GM12878 (cell line): ENCODE results near the gene ZNF484. TPM values are rescaled to one million over a fixed set of nuclear protein-coding genes. Genes with fewer than 3 reads are reported as not detected.

Experiments used
- ATAC-seq: fragments of 200-7000 bp; cut with Tn5 transposase; 3 replicates; pipeline ENCODE4 v1.9.1; 2020; ENCODE audit warnings: mild to moderate bottlenecking, moderate library complexity
- BruUV-seq: library from RNA; stranded (reverse); fragments of 400-500 nt; replicated peaks from 2 replicates; lab custom pipeline; 2021; lab: Mats Ljungman, UMichigan
- CTCF ChIA-PET: fragments of 300-600 bp; sonication (Branson Sonifier 250); formaldehyde crosslinking; extraction: SDS; loops from one replicate; lab custom pipeline; 2021; ENCODE audit warnings: inconsistent platforms; lab: Yijun Ruan, JAX
- POLR2A ChIA-PET: fragments of 350-600 bp; formaldehyde crosslinking; extraction: SDS; loops from one replicate; lab custom pipeline; 2021; ENCODE audit warnings: inconsistent platforms; lab: Charles Lee
- RAD21 ChIA-PET: fragments of 300-600 bp; sonication (Branson Sonifier 250); formaldehyde crosslinking; loops from one replicate; lab custom pipeline; 2023; ENCODE audit warnings: antibody characterized with exemption; ENCODE audit not compliant: unreplicated experiment; lab: Charles Lee
- SMC1A ChIA-PET: fragments of 300-600 bp; sonication (Branson Sonifier 250); formaldehyde crosslinking; loops from one replicate; lab custom pipeline; 2023; ENCODE audit not compliant: unreplicated experiment, uncharacterized antibody; lab: Charles Lee
- DNase-seq: peaks from one replicate; pipeline ENCODE4 v3.0.0-alpha.2; 2011; ENCODE audit warnings: low read depth, low spot score
- FAIRE-seq: peaks from 3 replicates; lab custom pipeline; 2011; peaks lifted over from hg19 to GRCh38; lab: Jason Lieb, UNC
- H2AFZ ChIP-seq: 2 replicates; pipeline ENCODE4 v1.6.0; 2011; ENCODE audit warnings: low read depth, low read length, control low read depth; ENCODE audit not compliant: control insufficient read depth
- H3K27ac ChIP-seq: 2 replicates; pipeline ENCODE4 v1.5.1; 2011; ENCODE audit warnings: control low read depth; ENCODE audit not compliant: control insufficient read depth, insufficient read depth
- H3K27me3 ChIP-seq, 2 experiments: replicated peaks in 1 of 2; 2 replicates each; pipeline versions ENCODE4 v1.6.0 to v1.6.1; 2011; ENCODE audit warnings: low read length in 1 of 2; ENCODE audit not compliant: control insufficient read depth in 2 of 2, insufficient read depth in 2 of 2
- H3K36me3 ChIP-seq, 2 experiments: 2 replicates each; pipeline ENCODE4 v1.5.1; 2011; ENCODE audit warnings: low read length in 1 of 2; ENCODE audit not compliant: control insufficient read depth in 2 of 2, insufficient read depth in 2 of 2
- H3K4me1 ChIP-seq: 2 replicates; pipeline ENCODE4 v1.6.1; 2011; ENCODE audit warnings: mild to moderate bottlenecking, low read length, moderate library complexity, mixed read lengths; ENCODE audit not compliant: control insufficient read depth, insufficient read depth
- H3K4me2 ChIP-seq: 2 replicates; pipeline ENCODE4 v1.6.0; 2011; ENCODE audit warnings: control low read depth; ENCODE audit not compliant: control insufficient read depth, insufficient read depth
- H3K4me3 ChIP-seq: fragments of 200-600 bp; sonication (generic); 2 replicates; pipeline ENCODE4 v1.5.1; 2016
- H3K79me2 ChIP-seq: 2 replicates; pipeline ENCODE4 v1.6.0; 2011; ENCODE audit warnings: low read length; ENCODE audit not compliant: control insufficient read depth, insufficient read depth
- H3K9ac ChIP-seq: 2 replicates; pipeline ENCODE4 v1.8.0; 2011; ENCODE audit warnings: low read length, control low read depth, mixed read lengths; ENCODE audit not compliant: control insufficient read depth, insufficient read depth
- H3K9me3 ChIP-seq: replicated peaks from 3 replicates; pipeline ENCODE4 v1.5.1; 2011; ENCODE audit warnings: mild to moderate bottlenecking, low read length; ENCODE audit not compliant: control insufficient read depth, insufficient read depth
- H4K20me1 ChIP-seq: 2 replicates; pipeline ENCODE4 v1.6.0; 2011; ENCODE audit not compliant: control insufficient read depth, insufficient read depth
- ATF7 ChIP-seq: fragments of 450-650 bp; IDR thresholded peaks from 2 replicates; pipeline ENCODE4 v1.6.1; 2016; ENCODE audit warnings: low read depth, mild to moderate bottlenecking
- CTCF ChIP-seq, 3 experiments: IDR thresholded peaks in 2 of 3; conservative IDR thresholded peaks in 1 of 3; 2 replicates each; pipeline ENCODE4 v1.5.1; 2011; ENCODE audit warnings: low read depth in 3 of 3, low read length in 3 of 3, mild to moderate bottlenecking in 3 of 3, control low read depth in 2 of 3, moderate library complexity in 2 of 3, inconsistent platforms in 1 of 3, mixed read lengths in 1 of 3; ENCODE audit not compliant: control insufficient read depth in 2 of 3, insufficient read depth in 1 of 3; ENCODE audit errors: extremely low read depth in 1 of 3
- KLF5 ChIP-seq: fragments of 450-650 bp; IDR thresholded peaks from 2 replicates; pipeline ENCODE4 v1.6.1; 2014; ENCODE audit warnings: mild to moderate bottlenecking; ENCODE audit not compliant: partially characterized antibody
- MTA3 ChIP-seq: IDR thresholded peaks from 2 replicates; pipeline ENCODE4 v1.6.1; 2012; ENCODE audit warnings: low read length, inconsistent platforms, borderline replicate concordance
- NKRF ChIP-seq: fragments of 450-650 bp; conservative IDR thresholded peaks from 2 replicates; pipeline ENCODE4 v1.6.1; 2017; ENCODE audit warnings: mild to moderate bottlenecking, moderate library complexity
- NR2C2 ChIP-seq: IDR thresholded peaks from 2 replicates; pipeline ENCODE4 v1.6.1; 2011; ENCODE audit warnings: borderline replicate concordance, low read depth; ENCODE audit not compliant: control insufficient read depth, insufficient read length
- POLR2AphosphoS5 ChIP-seq: IDR thresholded peaks from 2 replicates; pipeline ENCODE4 v1.6.1; 2011; ENCODE audit warnings: mild to moderate bottlenecking, low read length, inconsistent platforms
- RFX5 ChIP-seq: IDR thresholded peaks from 2 replicates; pipeline ENCODE4 v1.6.1; 2011; ENCODE audit warnings: low read depth, low read length, improper control_type of control experiment
- SKIL ChIP-seq: fragments of 450-650 bp; IDR thresholded peaks from 2 replicates; pipeline ENCODE4 v1.6.1; 2017; ENCODE audit warnings: mild to moderate bottlenecking, low read depth, inconsistent platforms; ENCODE audit not compliant: poor library complexity, severe bottlenecking
- USF2 ChIP-seq: IDR thresholded peaks from 2 replicates; pipeline ENCODE4 v1.6.1; 2011; ENCODE audit warnings: low read depth, low read length, improper control_type of control experiment, borderline replicate concordance
- ZNF217 ChIP-seq: fragments of 450-650 bp; IDR thresholded peaks from 2 replicates; pipeline ENCODE4 v1.6.1; 2017; ENCODE audit warnings: antibody characterized with exemption, mild to moderate bottlenecking
- WGBS: methylation state at CpG from one replicate; pipeline ENCODE4 v1.1.6; 2016; ENCODE audit warnings: low lambda C conversion rate; ENCODE audit not compliant: insufficient replicate concordance, insufficient coverage; ENCODE audit errors: missing lambda C conversion rate; 5-methylcytosine and 5-hydroxymethylcytosine counted together
- in situ Hi-C: fragments of 300-500 bp; cut with MboI; formaldehyde crosslinking; loops from 9 replicates; pipeline ENCODE4 v1.14.3; 2018; ENCODE audit warnings: mixed read lengths
- intact Hi-C: fragments of 100-400 bp; cut with micrococcal nuclease; formaldehyde crosslinking; loops from one replicate; pipeline ENCODE4 v1.14.2; 2022; ENCODE audit not compliant: unreplicated experiment
- polyA plus RNA-seq, 11 experiments: library from polyadenylated mRNA; depleted of rRNA in 4 of 11; unstranded in 6 of 11; stranded (reverse) in 5 of 11; fragments of >200 nt; fragmentation: Nextera tagmentation in 4 of 11; fragmentation: Illumina TruSeq in 1 of 11; extraction: Ambion mirVana in 4 of 11; extraction: Trizol in 1 of 11; gene quantifications; 1 replicate in 1 of 11; 2 replicates in 10 of 11; pipeline versions ENCODE4 v1.2.1 to v1.2.3, GENCODE V29; 2011 to 2016; ENCODE audit warnings: inconsistent platforms in 2 of 11, missing spikeins in 2 of 11, low read depth in 1 of 11
- total RNA-seq, 4 experiments: library from RNA; depleted of rRNA in 3 of 4; stranded (reverse); fragments of >200 nt in 3 of 4; fragmentation: Illumina TruSeq in 1 of 4; extraction: Trizol in 1 of 4; gene quantifications; 2 replicates each; pipeline versions ENCODE4 v1.2.1 to v1.2.3, GENCODE V29; 2013 to 2021

Gene ZNF484
- total and polyA plus RNA-seq, 10 of the 15 experiments (the other 5 are each of a cell fraction or from before 2014, with no cell fraction given): 0.95 to 7.8 (median 3.3) TPM

- TF ChIP-seq USF2 (no peak), KLF5 (no peak), RFX5 (no peak), ZNF217 (no peak)
- TF ChIP-seq, all 136 proteins: peak for 0
Measured at GRCh38 chr9:92807031-92807756, 70.6 kb downstream of the ZNF484 start (continued).

GRCh38 chr9:92804727-92805126 is 73.1 kb downstream of the ZNF484 start:
- 50% methylated on average over 6 of the region's 6 CpGs for WGBS
- H2AFZ ChIP-seq: no peak overlapping the region
- no peak overlapping the region for H3K9ac ChIP-seq
- peaks cover 6% of the 10 kb centered on the region for H3K4me1 ChIP-seq
- H3K79me2 ChIP-seq: no peaks in the 10 kb centered on the region
- H3K36me3 ChIP-seq: no peaks in the 10 kb centered on the region
- no peak overlapping the region for H3K4me2 ChIP-seq
- H4K20me1 ChIP-seq: no peaks in the 10 kb centered on the region
- POLR2A ChIA-PET: no interaction called here
- peaks cover 11 to 18% of the 10 kb centered on the region in 2 experiments for H3K27me3 ChIP-seq
- no peak overlapping the region for H3K4me3 ChIP-seq
- FAIRE-seq: no peak
- RAD21 ChIA-PET: no interaction called here
- no peak overlapping the region for H3K27ac ChIP-seq
- DNase-seq: no peak
- intact Hi-C loops: no loop called here
- CTCF ChIA-PET: no interaction called here
- SMC1A ChIA-PET: no interaction called here
- ATAC-seq: no peak
- in situ Hi-C loops: no loop called here
- BruUV-seq: no TSS peak
- peaks cover 2% of the 10 kb centered on the region; the same call in 2 of the 3 replicates for H3K9me3 ChIP-seq
- no peak for TF ChIP-seq CTCF (IDR thresholded peaks at IDR 0.05 in 2 of 3, conservative IDR thresholded peaks at IDR 0.05 in 1 of 3; ENCODE audit: control insufficient read depth in 2 of 3, extremely low read depth in 1 of 3, insufficient read depth in 1 of 3, low read depth in 3 of 3, low read length in 3 of 3)
- TF ChIP-seq NKRF: no peak
- TF ChIP-seq ATF7: no peak
- no peak for TF ChIP-seq MTA3
- no peak for TF ChIP-seq POLR2AphosphoS5
- TF ChIP-seq SKIL: no peak
- no peak for TF ChIP-seq NR2C2
